GM18867 (cell line): ENCODE data around the gene HOXA9.

Source experiments
- ATAC-seq: cut with Tn5 transposase; IDR thresholded peaks from one replicate; pipeline ENCODE4 v1.9.1; 2021; ENCODE audit warnings: mild to moderate bottlenecking, moderate library complexity; ENCODE audit not compliant: unreplicated experiment

HOXA9 gene

GRCh38 chr7:27165089-27165995 is at the start of gene HOXA9:
TSS of gene HOXA9 (minus strand) at chr7:27165537. CDS start at chr7:27165457, 80 bp downstream.
- no peak for ATAC-seq

GRCh38 chr7:27214239-27214950 is 49.1 kb upstream of the HOXA9 start:
- no peak for ATAC-seq

GRCh38 chr7:27213433-27214238 is 48.3 kb upstream of the HOXA9 start:
- ATAC-seq = no peak

- no peak for ATAC-seq
Observed at GRCh38 chr7:27212497-27213432, 47.4 kb upstream of the HOXA9 start.

GRCh38 chr7:27211764-27212204 is 46.4 kb upstream of the HOXA9 start:
- ATAC-seq = no peak

GRCh38 chr7:27211084-27211446 is 45.7 kb upstream of the HOXA9 start:
- ATAC-seq = no peak

GRCh38 chr7:27210441-27211083 is 45.2 kb upstream of the HOXA9 start:
- ATAC-seq = no peak

GRCh38 chr7:27209933-27210440 is 44.6 kb upstream of the HOXA9 start:
- ATAC-seq = no peak

GRCh38 chr7:27208998-27209397 is 43.7 kb upstream of the HOXA9 start:
- ATAC-seq = no peak

GRCh38 chr7:27207348-27207985 is 42.1 kb upstream of the HOXA9 start:
- ATAC-seq = no peak

- ATAC-seq = no peak
Observed at GRCh38 chr7:27205325-27206280, 40.3 kb upstream of the HOXA9 start.

GRCh38 chr7:27204851-27205322 is 39.5 kb upstream of the HOXA9 start:
- no peak for ATAC-seq

GRCh38 chr7:27203964-27204594 is 38.7 kb upstream of the HOXA9 start:
- ATAC-seq = no peak

GRCh38 chr7:27203365-27203953 is 38.1 kb upstream of the HOXA9 start:
- no peak for ATAC-seq

- ATAC-seq = no peak
Observed at GRCh38 chr7:27202862-27203134, 37.5 kb upstream of the HOXA9 start.

GRCh38 chr7:27202018-27202861 is 36.9 kb upstream of the HOXA9 start:
- ATAC-seq = no peak
